Measurements from ENCODE around the gene HUS1.

Gene HUS1

DNA sequence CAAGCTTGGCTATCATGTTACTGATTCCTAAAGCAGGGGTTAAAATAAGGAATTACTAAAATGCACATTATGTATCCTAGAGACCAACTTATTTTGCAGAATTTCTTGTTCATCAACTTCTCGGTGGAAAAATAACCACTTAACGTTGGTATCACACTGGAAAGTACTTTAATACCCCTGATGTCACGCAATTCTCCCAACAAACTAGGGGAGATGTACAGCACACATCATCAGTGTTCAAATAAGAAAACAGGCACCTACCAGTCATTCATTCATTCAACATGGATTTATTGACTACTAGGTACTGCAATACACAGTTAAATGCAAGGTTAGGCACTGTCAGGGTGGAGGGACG lies 648 bp downstream of the HUS1 start:
- no peak for DNase-seq

DNA sequence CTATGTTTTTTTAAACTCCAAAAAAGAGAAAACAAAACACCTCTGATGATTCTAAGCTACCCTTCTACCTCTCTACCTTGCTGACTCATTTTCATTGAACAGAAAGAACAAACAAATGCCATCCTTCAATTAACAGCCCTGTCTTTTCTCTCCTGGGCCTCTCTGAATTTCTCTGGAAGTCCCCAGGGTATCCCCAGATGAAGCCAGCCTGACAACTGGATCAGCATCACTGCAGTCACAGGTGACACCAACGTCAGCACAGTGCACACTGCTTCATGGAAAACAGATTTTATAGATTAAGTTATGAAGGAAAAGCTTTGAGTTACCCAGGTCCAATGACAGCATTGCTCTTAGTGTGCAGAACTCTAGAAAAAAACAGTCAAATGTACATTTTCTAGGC lies 5.7 kb downstream of the HUS1 start:
- DNase-seq: no peak

DNA sequence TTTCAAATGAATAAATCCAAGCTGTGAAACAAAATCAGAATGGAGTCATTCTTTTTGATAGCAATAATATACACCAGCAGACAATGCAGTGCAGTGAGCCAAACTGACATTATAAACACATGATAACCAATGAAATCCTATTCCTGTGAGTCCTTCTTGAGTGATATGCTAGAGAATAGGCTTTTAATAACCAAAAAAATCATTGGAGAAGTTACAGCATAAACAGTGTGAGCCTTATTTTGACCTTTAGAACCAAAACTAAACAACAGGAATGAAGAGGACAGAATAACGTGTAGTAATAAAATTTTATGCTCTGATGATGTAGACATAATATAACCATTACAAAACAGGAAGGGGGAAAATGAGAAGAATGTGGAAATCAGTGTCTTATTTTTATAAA lies 8.7 kb downstream of the HUS1 start:
- DNase-seq: no peak

DNA sequence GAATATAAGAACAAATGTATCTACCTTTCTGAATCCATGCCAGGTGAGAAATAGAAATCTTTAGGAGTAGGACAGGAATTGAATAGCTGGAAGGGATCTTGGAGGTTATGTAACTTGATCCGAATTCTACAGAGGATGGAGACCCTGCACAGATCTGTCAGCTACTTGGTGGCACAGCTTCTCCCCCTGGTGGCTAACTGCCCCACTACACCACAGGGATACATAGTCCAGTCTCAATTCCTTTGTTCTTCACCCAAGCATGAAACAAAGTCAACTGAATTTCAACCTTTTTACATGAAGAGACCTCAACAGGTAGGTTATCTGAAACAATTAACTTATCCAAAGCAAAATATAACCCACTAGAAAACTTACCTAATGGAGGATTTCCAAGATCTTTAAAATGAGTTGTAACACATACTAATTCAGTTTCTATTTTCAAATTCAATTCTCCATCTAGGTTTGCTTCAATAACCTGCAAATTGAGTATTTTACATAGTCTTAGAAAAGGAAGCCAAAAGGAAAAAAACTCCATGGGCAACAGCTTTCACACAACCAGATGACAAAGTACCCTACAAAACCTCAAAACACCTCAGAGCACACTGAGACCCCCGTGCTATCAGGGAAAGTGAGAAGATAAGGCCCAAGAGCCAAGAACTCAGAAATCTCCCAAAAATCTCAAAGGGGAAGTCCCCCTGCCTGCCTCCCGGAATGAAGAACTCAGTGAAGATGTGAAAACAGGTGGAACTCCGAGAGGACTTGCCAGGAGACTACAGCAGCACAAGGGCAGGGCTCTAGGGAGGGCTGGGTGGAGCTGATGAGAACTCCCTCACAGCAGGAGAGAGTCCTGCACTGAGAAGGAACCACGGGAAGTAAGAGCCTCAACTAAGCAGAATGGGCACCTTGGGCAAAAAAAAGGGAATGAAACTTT lies 10.3 kb downstream of the HUS1 start:
- DNase-seq: peak; percentile 29

DNA sequence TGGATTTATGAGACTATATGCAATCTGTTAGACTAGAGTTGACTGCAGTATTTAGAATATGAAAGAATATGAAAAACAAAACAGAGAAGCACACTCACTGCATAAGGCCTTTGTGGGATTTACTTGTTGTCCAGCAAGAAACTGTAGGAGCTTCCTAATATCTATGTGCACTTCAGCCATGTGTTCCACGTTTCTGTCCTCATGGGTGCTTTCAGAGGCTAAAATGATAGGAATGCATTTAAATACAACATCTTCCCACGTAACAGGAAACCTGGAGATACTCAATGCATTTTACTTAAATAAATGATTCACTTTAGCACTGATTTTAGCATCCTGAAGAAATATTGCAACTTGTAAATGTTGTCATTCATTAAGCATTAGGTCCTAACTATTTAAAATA lies 11.7 kb downstream of the HUS1 start:
- DNase-seq: no peak

DNA sequence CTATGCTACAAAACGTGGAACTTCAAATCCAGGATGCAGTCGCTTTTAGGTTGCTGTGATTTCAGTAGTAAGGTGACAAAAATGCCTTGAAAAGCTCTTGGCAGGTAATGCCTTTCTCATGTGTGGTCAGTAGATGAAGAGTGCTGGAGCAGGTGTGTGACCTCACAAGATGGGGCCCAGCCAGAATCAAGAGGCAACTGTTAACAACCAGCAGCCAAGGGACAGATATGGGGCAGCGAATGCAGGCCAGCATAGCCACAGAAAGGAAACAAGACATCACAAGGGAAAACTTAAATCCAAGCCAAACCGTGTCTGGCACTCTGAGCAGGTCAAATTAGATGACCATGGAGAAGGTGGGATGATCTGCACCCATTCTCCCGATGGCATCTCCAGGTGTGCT lies 12.3 kb downstream of the HUS1 start:
- DNase-seq: no peak

DNA sequence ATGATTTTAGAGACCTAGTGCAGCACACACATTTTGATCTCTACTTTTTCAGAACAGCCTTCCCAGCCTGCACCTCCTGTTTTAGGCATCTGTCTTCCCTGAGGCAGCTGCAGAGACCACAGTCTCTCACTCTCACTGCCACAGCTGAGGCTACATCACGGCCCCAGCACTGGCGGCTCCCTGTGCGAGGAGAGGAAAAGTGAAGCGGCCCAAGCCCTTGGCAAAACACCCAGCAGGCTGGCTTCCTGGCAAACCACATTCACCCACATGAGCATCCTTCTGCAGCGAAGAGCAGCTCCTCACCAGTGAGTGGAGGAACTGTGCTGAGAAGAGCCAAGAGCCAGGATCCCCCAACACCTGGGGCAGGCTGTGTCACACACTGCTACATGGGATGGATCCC lies 14.0 kb downstream of the HUS1 start:
- DNase-seq: no peak

DNA sequence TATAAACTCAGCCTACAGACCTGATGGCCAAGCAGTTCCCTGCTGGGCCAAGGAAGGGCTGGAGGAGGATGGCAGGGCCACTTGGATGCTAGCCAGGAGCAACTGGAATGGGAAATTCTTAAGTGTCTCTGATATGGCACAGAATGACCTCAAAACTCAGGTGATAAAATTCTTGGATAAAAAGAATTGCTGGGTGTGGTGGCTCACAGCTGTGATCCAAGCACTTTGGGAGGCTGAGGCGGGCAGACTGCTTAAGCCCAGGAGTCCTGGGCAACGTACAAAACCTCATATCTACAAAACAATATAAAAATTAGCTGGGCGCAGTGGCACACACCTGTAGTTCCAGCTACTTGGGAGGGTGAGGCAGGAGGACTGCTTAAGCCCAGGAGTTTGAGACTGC lies 17.2 kb downstream of the HUS1 start:
- DNase-seq: no peak

DNA sequence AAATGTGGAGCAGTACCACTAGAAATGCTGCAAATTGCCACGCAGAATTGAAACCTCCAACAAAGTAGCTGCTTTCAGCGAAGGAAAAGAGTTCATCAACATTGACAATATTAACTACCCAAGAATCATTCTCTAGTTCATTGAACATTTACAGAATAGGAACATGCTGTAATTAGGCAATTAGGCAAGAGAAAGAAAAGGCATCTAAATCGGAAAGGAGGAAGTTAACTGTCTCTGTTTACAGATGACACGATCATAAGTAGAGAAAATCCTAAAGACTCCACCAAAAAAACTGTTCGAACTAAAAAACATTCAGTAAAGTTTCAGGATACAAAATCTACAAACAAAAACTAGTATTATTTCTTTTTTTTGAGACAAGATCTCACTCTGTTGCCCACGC lies 22.3 kb downstream of the HUS1 start:
- DNase-seq: no peak

DNA sequence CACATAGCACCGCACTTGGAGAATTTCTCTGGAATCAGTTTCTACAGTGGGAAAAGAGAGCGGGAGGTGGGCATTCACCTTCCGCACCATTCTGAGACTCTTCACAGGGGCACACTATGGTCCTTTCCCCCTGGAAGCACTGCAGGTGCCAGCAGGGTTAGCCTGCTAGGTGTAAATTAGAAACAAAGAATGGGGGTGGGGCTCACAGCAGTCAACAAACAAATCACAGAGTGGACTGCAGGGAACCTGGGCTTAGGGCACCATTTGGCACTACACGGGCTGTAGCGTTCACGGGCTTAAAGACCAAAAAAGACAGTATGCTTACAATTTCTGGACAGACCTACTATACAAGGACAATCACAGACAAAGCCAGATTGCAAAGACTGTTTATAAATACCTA lies 23.2 kb downstream of the HUS1 start:
- no peak for DNase-seq

DNA sequence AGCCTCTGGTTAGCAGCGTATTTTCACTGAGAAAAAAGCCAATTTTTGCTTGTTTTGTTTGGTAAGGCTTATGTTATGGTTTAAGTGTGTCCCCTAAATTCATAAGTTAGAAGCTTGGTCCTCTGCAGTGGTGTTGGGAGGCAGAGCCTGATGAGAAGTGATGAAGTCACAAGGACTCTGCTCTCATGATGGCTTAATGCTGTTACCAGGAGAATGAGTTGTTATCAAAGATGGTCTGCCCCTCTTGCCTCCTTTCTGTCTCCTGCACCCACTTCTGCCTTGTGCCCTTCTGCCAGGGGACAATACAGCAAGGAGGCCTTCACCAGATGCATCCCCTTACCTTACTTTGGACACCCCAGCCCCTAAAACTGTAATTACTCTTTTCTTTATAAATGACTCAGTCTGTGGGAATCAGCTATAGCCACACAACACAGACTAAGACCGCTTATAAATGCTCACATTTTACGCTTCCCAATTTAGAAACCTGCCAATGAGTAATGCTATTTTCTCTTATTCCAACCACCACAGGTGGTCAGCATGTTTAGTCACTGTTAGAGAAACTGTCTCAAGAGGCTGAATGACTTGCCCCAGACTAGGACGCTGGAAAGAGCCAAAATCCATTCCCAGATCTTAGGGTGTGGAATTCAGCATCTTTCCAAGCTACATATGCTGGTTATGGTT lies 25.0 kb downstream of the HUS1 start:
- no peak for DNase-seq

DNA sequence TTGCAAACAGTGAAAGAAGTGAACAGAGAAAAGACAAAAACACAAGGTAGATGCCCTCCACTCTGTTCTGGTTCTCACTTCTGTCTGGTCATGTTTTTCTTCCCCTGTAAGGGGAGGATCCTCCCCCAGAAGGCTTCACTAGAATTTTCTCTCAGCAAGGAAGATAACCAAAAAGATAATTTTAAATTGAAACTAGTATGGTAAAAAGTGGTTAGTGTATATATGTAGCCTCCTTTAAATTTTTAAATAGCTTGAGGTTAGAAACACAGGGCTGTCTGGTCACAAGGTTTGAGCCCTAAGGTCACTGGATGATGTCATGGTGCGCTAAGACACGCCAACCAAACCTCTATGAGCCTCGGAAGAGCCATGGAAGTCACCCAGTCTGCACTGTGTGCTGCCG lies 25.6 kb downstream of the HUS1 start:
- DNase-seq: no peak

DNA sequence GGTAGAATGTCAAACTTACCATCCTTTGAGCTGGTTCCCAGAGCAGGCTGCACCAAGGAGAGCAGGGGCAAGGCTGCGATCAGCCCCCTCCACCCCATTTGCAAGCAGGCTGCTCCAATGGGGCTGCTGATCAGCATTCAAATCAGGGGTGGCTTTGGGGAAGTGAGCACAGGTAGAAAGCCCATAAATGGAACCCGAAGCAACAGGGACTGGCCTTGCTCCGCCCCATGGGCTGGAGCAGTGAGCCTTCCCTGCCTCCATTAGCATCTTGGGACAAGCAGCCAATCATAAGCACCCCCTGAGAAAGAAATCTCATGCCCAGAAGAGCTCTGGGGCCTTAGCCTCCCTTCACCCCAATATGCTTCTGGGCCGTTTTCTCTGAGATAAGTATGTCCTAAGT lies 27.2 kb downstream of the HUS1 start:
- no peak for DNase-seq

DNA sequence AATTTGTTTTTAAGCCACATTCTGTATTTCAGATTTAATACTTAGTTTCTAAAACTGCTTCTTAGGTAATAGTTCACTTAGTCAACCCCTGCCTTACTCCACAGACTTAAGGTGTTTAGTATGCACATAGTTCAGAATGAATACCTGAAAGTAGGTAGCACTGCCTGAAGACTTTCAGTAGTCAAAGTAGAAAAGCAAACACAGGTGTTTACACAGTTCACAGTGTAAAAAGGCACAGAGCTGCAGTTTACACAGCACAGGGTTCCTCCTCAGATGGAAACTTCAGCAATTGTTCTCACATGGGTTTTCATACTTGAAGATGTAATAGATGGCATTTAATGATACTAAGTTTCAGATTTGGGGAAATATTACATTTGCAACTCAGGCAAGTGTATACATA lies 28.0 kb downstream of the HUS1 start:
- no peak for DNase-seq

DNA sequence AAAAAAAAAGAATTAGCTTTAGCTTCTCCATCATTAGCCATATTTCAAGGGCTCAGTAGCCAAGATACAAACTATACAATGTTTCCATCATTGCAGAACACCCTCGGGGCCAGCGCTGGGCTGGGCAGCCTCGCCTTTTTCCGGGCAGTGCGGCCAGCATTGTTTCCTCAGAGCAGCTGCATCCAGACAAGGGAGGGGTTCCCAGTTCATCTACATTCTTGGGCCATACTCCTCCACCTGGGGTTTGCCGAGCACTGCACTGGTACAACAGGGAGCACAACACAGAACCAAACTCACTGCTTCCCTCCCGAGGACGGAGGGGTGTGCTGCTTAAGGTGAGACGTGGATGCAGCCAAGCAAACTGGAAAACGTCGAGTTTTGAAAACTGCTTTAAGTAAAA lies 28.7 kb downstream of the HUS1 start:
- DNase-seq: no peak

DNA sequence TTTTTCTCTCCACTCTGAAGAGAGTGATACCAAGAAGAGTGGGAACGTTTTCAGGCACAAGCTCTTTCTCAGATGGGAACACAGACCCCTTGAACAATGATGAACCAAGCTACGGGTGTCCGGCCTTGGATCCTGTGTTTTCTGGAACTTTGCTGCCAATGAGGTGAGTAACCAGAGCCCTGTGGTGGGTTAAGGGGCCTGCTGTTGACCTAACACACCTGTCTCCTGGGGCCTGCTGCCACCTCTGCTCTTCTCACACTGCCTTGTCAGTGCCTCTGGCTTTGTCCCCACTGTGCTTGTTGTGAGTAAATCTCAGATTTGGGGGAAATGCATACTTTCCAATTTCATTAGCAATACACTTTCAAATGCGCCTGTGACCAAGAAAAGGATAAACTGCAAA lies 29.7 kb downstream of the HUS1 start:
- no peak for DNase-seq

DNA sequence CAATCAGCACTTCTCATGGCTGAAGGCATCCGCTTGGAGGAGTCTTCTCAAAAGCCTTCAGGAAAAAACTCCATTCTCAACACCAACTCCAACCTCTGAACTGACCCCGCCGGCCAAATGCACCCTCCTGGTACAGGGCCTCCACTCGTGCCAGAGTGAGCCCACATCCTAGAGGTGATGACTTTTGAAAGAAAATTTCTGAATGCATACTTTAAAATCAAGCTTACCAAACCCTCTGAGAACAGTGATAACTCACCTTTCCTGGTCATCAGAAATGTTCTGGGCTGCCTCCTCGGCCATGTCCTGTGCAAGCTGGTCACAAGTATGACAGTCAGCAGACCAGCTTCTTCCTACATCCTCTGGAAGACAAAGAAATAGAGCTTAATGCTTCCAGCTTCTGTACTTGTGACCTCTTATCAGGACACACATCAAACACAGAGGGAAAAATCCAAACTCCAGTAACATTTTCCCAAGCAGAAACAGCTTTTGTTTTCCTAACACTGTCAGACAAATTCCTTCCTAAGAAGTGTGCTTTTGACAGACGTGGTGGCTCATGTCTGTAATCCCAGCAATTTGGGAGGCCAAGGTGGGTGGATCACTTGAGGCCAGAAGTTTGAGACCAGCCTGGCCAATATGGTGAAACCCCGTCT lies 31.1 kb downstream of the HUS1 start, which contains the start of gene PKD1L1:
PKD1L1 (minus strand) TSS at position 326 of the 650 bp plus-strand sequence; CDS start at position 300, 26 bp downstream.
- DNase-seq: no peak

DNA sequence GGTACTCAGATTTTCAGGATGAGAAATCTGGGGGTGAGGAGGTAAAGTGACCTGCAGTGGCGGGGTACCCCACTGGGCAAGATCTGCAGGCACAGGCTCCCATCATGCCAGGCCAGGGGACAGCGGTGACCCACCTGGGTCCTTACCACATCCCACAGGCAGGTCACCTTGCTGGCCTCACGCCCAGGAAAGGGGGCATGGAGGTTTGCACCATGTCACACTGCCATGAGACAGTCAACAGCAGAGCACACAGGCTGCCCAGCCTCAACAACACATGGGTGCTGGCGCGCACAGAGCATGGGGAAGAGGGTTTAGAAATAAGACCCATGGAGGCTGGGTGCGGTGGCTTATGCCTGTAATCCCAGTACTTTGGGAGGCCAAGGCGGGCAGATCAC lies 32.1 kb downstream of the HUS1 start:
- no peak for DNase-seq

DNA sequence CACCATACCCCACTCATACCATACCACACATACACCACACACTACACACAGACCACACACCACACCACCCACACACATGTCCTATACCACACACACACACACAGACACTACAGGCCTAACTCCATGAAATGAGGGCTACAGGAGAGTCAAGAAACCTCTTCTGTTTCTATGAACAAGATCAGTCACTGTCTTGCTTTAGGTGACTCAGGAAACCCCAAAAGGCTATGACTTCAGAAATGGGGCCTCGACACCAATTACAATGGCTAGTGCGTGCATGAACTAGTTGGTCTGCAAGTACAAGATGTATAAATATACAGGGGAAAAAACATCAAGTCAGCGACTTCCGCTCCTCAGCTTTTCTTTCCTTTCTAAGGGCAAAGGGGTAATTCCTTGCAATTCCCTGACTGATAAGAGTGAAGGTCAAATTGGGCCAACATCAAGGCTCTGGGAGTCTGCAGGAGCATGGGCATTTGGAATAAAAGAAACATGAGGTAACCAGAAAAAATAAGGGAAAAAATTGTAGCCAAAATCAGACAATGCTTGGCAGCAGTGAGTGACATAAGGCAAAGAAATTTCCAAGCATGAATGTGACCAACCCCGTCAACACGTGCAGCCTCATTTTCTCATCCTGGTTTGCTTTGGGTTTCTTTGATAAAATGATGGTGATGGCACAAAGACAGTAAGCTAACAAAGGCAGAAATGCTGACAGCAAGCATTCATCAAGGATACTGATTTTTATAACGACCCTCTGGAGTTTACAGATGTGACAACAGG lies 32.6 kb downstream of the HUS1 start:
- DNase-seq: no peak

DNA sequence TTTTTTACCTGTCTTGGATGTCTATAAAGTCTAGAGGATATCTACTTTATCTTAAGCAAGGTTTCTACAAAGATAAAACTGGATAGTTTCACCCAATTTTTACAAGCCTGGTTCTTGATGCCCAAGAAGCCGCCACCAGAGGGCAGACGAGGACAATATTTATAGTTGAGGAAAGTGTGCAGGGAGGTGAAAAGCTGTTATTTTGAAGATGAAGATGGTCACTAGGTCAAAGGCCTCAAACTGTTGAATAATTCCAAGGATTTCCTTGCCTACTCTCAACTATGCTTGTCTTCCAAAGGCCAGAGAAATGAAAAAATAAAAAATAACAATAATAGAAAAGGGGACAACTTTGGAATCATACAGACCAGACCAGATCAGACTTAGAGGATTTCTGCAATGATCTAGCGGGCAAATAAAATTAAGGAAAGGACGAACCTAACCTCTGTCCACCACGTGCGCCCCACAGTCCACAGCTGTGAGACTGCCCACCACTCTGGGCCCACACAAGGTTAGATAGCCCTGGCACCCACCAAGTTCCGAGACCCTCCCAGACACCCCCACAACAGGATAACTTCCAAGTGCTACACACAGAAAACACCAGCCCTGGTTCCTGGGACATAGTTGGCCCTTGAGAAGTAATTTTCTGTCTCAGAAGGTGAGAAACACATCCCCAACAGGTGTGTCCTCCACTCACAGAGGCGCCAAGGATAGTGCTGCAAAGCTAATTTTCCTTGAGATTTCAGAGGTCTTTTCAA lies 34.0 kb downstream of the HUS1 start:
- DNase-seq: peak; percentile 30

DNA sequence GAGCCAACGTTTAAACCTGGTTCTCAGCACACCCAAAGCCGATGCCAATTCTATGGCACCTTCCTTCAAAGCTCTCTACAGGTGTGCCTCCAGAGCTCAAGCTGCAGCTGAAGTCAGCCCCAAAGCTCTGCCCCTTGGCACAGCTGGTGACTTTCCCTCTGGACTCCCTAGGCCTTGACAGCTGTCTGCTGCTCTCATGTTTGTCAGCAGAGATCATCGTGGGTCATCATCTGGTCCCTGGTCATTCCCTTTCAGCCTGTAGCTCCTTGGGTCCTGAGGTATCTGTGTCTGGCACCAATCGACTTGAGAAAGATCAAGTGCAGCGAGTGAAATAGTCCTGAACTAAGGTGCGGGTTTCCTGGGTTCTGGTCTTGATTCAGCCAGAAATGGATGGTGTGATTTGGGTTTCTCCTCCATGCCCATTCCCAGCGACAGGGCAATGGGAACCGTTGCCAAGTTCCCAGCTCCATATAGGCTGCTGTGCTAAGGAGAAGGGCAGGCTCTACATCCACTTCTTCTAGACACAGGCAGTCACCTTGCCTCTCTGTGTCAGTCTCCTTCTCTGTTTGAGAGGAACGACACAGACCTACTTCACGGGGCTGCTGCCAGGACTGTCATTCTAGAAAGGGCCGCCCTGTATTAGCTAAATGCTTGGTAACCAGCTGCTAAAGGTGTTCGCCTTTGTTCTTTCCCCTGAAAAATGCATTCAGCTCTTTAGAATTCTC lies 34.7 kb downstream of the HUS1 start:
- no peak for DNase-seq

All from NCI-H748 treated with DMSO at 0.1 percent for 48 hours (cell line).